ENCODE data around the gene PRKX.
A peak's percentile ranks its signal among the peaks of the same experiment; 100 is the strongest.
"Not testable (repeated sequence)": the region's sequence is repeated elsewhere in the genome, so short reads cannot be mapped to it uniquely, and the experiment has no call there.

PRKX gene

DNA sequence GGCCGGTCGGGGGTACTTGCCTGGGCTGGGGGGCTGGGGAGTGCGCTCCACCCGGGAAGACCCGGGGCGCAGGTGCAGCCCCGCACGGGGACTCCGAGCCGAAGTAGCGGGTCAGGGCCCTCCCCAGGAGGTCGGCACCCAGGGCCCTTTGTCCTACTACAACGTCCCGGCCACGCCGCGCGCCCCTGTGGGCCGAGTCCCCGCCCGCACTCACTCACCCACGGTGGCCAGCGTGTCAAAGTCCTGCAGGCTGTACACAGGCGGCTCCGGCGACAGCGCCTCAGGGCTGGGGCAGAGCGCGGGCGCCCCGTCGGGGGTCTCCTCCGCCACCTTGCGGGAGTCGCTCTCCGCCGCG is 602 bp downstream of the PRKX start:
- TF ChIP-seq, protein P1, sequence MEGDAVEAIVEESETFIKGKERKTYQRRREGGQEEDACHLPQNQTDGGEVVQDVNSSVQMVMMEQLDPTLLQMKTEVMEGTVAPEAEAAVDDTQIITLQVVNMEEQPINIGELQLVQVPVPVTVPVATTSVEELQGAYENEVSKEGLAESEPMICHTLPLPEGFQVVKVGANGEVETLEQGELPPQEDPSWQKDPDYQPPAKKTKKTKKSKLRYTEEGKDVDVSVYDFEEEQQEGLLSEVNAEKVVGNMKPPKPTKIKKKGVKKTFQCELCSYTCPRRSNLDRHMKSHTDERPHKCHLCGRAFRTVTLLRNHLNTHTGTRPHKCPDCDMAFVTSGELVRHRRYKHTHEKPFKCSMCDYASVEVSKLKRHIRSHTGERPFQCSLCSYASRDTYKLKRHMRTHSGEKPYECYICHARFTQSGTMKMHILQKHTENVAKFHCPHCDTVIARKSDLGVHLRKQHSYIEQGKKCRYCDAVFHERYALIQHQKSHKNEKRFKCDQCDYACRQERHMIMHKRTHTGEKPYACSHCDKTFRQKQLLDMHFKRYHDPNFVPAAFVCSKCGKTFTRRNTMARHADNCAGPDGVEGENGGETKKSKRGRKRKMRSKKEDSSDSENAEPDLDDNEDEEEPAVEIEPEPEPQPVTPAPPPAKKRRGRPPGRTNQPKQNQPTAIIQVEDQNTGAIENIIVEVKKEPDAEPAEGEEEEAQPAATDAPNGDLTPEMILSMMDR (IDR thresholded peaks at IDR 0.05; ENCODE audit: borderline replicate concordance, insufficient read depth, low read depth, low read length): no peak
- peak overlapping the region; percentile 94 for H3K4me3 ChIP-seq (ENCODE audit: low read depth, low read length)

DNA sequence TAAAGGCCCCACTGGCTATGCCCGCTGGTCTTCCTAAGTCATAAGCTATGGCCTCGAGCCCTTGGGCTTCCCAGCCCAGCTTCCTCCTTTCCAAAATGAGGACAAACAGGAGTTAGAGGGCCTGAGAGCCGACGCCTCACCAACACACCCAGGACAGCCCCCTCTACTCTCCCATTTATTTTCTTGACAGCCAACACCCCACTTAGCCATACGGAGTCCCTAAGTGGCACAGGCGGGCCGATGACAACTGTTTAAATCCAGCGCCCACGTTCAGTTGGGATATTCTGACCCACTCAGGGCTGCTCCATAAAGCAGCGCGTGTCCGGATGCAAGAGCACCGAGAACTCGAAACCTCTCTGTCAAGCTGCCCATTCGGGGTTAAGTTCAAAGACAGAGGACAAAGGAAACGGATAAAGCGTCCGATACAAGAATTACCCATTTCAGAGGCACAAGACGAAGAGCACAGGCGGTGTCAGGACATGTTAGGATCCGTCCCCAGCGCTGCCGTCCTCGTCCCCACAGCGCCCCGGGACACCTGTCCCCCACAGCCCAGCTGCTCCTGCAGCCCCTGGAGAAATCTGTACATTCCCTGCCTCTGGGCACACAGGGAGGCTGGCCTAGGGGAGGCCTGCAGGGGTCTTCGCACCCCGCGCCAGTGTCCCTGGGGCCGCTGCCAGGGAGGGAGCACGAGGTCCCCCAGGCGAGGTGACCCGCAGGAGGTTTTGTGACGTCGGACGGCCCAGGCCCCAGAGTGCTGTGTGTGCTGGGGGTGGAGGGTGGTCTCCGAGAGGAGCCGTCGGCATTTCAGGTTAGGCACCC is 1.2 kb downstream of the PRKX start:
- TF ChIP-seq, protein P1 (IDR thresholded peaks at IDR 0.05; ENCODE audit: borderline replicate concordance, insufficient read depth, low read depth, low read length): no peak
- H3K4me3 ChIP-seq (ENCODE audit: low read depth, low read length): peak overlapping the region; percentile 94

DNA sequence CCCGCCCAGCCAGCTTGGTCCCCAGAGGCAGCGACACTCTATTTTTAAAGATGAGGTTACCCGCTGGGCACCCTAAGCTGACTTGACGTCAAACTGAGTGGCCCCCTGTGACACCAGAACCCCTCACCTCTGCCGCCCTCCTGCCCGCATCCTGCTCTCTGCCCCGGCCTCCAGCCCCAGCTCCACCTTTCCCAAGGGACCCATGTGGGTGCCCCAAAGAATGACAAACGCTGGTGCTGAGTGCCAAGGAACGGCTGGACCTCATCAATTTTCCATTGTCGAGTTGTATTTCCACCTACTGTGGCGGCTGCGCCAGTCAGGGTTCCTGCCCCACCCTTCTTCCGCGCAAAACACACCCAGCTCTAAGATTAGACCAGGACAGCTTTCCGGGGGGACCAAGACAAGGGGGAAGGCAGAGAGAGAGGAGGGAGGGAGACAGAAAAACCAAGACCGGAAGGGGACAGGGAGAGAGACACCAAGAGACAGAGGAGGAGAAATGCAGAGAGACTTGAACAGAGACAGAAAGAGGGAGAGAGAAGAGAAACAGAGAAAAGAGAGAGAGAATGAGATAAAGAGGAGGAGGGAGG is 2.0 kb downstream of the PRKX start:
- H3K4me3 ChIP-seq (ENCODE audit: low read depth, low read length): peak overlapping the region; percentile 94
- TF ChIP-seq, protein P1 (IDR thresholded peaks at IDR 0.05; ENCODE audit: borderline replicate concordance, insufficient read depth, low read depth, low read length): no peak

DNA sequence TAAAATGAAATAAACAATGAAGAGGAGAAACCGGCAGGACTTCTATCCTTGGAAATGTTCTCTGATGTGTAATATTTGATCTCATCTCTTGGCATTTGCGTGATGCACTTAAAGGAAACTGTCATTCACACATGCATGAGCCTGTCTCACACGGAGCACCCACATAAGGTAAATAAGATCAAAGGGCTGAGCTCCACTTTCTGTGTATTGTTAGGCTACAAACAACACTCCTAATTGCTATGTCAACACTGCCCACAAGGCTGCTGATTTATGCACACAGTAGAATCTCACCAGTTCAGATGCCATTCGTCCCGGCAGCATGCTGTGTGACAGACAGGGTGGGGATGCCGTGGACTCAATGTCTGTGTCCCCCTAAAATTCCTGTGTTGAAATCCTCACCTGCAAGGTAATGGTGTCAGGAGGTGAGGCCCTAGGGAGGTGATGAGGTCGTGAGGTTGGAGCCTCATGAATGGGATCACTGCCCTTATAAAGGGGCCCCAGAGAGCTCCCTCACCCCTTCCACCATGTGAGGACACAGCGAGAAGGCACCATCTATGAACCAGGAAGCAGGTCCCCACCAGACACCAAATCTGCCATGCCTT is 5.7 kb downstream of the PRKX start:
- H3K4me3 ChIP-seq (ENCODE audit: low read depth, low read length): not testable (repeated sequence)

DNA sequence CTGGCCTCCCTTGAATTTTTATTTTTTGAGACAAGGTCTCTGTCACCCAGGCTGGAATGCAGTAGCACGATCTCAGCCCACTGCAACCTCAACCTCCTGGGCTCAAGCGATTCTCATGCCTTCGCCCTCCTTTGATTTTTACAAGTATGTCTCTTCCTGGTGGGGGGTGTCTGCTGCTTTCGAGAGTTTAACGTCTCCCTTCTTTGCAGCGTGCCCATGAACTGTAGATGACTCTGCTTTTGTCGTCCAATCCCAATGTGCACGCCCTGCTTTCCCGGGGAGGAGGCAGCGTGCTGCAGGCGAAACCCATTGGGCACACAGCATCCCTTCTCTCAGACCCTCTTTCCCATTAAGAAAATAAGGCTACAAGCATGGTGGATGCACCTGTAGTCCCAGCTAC is 7.0 kb downstream of the PRKX start:
- no peak overlapping the region for H3K4me3 ChIP-seq (ENCODE audit: low read depth, low read length)
- TF ChIP-seq, protein P1 (IDR thresholded peaks at IDR 0.05; ENCODE audit: borderline replicate concordance, insufficient read depth, low read depth, low read length): no peak

DNA sequence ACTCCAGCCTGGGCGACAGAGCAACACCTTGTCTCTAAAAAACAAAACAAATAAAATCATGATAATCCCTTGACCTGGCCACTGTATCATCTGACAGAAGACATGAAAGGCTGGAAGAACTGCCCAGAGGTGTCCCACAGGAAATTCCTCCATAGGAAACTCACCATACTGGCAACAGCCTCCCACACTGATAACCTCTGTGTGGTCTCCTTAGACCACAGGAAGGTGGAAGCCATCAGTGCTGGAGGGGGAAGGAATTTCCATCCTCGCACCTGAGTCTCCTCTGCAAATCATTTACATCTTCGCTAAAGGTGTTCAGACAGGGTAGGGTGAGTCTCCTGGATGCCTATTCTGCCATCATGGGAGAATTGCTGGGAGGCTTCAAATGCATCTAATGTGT is 10.2 kb downstream of the PRKX start:
- not testable (repeated sequence) for H3K4me3 ChIP-seq (ENCODE audit: low read depth, low read length)

DNA sequence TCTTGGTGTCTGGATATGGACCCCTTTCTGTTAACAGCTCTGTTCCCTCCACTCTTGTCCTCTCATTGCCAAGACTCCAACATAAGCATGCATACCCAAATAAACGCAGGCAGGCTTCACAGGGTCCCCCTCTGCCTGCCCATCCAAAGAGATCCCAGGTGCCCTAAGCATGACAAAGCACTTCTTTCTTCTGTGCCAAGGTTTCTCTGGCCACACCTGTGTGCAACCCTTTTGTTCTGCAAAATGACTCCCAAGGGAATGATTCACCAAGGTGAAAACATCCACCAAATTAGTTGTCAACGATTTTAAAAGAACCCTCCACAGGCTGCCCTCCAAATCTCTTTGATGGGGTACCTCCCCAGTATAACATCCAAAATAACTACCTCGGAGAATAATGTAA is 11.4 kb downstream of the PRKX start:
- not testable (repeated sequence) for H3K4me3 ChIP-seq (ENCODE audit: low read depth, low read length)

DNA sequence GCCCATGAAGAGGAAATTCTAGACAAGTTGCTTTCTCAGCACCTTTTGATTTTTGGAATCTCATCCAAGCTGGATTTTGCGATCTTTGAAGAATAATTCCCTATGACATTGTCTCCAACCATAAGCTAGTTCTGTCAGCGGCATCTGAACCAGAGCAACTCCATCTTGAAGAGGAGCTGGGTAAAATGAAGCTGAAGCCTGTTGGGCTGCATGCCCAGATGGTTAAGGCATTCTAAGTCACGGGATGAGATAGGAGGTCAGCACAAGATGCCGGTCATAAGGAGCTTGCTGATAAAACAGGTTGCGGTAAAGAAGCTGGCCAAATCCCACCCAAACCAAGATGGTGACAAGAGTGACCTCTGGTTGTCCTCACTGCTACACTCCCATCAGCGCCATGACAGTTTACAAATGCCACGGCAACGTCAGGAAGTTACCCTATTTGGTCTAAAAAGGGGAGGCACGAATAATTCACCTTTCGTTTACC is 12.0 kb downstream of the PRKX start:
- not testable (repeated sequence) for H3K4me3 ChIP-seq (ENCODE audit: low read depth, low read length)

DNA sequence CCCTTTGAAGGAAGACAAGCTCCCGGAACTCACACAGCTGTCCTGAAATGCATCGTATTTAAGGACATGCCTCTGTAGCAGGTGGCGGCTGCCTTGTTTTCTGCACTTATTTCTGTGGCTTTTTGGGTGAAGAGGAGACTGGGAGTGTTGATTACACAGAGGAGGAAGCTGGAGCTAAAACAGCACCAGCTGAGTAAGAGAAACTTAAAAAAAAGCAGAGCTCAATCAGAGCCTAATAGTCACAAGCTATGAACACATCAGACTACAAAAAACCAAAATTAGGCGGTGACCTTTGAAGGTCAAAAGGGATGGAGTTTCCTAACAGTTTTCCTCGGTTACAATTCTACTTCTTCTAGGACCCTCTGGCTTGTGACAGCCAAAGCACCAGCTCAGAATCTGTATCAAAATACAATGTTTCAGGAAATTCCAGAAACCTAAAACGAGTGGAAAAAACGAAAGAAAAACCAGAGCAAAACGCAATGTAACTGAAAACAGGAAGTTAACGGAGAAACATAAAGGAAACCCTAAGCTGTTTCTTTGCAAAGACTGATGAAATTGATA is 13.5 kb downstream of the PRKX start:
- peak overlapping the region; percentile 53 for H3K4me3 ChIP-seq (ENCODE audit: low read depth, low read length)
- TF ChIP-seq, protein P1 (IDR thresholded peaks at IDR 0.05; ENCODE audit: borderline replicate concordance, insufficient read depth, low read depth, low read length): no peak

All from GM12875 (cell line).